ENCODE measurements around the gene SORCS1. TPM values are rescaled to one million over a fixed set of nuclear protein-coding genes. Genes with fewer than 3 reads are reported as not detected.

The SORCS1 gene
- total RNA-seq, 1 experiment from 2014 or later: not detected

DNA sequence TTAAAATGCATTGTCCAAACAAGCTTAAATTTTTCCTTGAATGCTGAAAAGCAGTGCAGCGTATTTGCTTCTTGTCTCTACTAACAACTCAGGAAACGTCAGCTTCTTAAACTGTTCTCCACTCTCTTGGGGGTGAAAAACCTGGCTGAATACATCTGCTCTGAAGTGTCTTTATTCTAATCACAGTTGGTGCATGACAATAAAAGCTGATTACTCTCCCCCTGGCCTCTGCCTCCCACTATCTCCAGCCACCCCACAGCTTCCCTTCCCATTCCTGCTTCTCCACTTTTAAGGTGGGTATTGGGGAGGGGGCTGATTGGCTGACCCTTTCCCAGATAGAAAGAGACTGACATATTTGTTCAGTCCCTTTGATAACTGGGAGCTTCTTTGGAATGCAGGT lies 456.0 kb downstream of the SORCS1 start:
- no peak for ATAC-seq

DNA sequence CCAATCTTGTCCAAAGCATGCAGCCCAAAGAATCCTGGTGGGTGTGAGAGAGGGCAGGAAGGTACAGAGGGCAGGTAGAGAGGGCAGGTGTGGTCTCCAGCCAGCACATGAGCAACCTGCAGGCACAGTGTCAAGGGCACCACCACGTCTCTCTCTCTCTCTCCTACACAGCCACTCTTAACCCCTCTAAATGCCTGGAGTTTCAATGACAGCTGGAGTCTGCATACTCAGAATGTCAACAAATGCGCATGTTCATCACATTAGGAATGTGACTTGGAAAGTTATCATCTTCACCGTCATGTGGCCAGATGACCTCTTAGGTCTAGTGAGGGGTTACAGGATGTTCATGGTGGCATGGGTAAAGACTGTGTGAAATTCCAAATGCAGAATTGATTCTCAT lies 456.8 kb downstream of the SORCS1 start:
- ChIA-PET POLR2A (no interaction called here), CTCF (no interaction called here), RAD21 (ENCODE audit: low non-redundant PET in 1 of 2, low total read pairs in 2 of 2, uncharacterized antibody in 2 of 2, unreplicated experiment in 2 of 2) (no interaction called here)
- no peaks in the 10 kb centered on the region for H3K36me3 ChIP-seq (ENCODE audit: control insufficient read depth in 1 of 2, insufficient read depth in 2 of 2, low read length in 2 of 2)
- ATAC-seq: no peak
- no peak overlapping the region for H3K9ac ChIP-seq (ENCODE audit: low read length)
- H2AFZ ChIP-seq (ENCODE audit: low read depth, low read length, poor library complexity, severe bottlenecking): no peak overlapping the region
- no TSS peak for BruUV-seq (replicated peaks)
- H3K9me2 ChIP-seq (ENCODE audit: insufficient read depth): no peaks in the 10 kb centered on the region
- no peaks in the 10 kb centered on the region for H4K20me1 ChIP-seq (ENCODE audit: insufficient read depth)
- H3K4me2 ChIP-seq (ENCODE audit: low read length): no peak overlapping the region
- intact Hi-C loops (cut with micrococcal nuclease): no loop called here
- no peak overlapping the region for H3K27ac ChIP-seq (ENCODE audit: low read depth, low read length)
- no peaks in the 10 kb centered on the region for H3K4me1 ChIP-seq (ENCODE audit: control insufficient read depth in 1 of 2, insufficient read depth in 2 of 2, low read length in 2 of 2)
- no peaks in the 10 kb centered on the region for H3K27me3 ChIP-seq (ENCODE audit: insufficient read depth, low read length)
- H3K79me2 ChIP-seq (ENCODE audit: insufficient read depth, low read length): no peaks in the 10 kb centered on the region
- no peak for DNase-seq (ENCODE audit: low read depth, low spot score)
- H3K9me3 ChIP-seq (ENCODE audit: control insufficient read depth in 1 of 2, insufficient read depth in 1 of 2, low read depth in 1 of 2, low read length in 2 of 2): peaks cover 5 to 10% of the 10 kb centered on the region in 2 experiments; a peak in 2 of 4 replicates
- H3K4me3 ChIP-seq (replicated peaks in 1 of 2; ENCODE audit: low read depth in 1 of 2, low read length in 2 of 2): no peak overlapping the region
- TF ChIP-seq SIN3A (IDR thresholded peaks at IDR 0.05; ENCODE audit: low read depth) (no peak), ZNF274 (IDR thresholded peaks at IDR 0.05; ENCODE audit: low read depth, low read length) (no peak), TCF7L2 (IDR thresholded peaks at IDR 0.05; ENCODE audit: borderline replicate concordance, extremely low read depth, insufficient read depth, insufficient read length) (no peak), JUND (IDR thresholded peaks at IDR 0.05) (no peak), EZH2 (IDR thresholded peaks at IDR 0.05) (no peak), YY1 (IDR thresholded peaks at IDR 0.05; ENCODE audit: extremely low read depth, insufficient replicate concordance, low read depth, low read length) (no peak), ZFX (IDR thresholded peaks at IDR 0.05) (no peak), FOSL1 (IDR thresholded peaks at IDR 0.05; ENCODE audit: low read depth) (no peak), EGR1 (IDR thresholded peaks at IDR 0.05; ENCODE audit: low read depth) (no peak), ELF1 (IDR thresholded peaks at IDR 0.05; ENCODE audit: borderline replicate concordance, low read depth) (no peak), SP1 (IDR thresholded peaks at IDR 0.05; ENCODE audit: low read depth) (no peak), RAD21 (IDR thresholded peaks at IDR 0.05; ENCODE audit: low read depth) (no peak), EZH2phosphoT487 (IDR thresholded peaks at IDR 0.05; ENCODE audit: borderline replicate concordance) (no peak)
- TF ChIP-seq, protein P1, sequence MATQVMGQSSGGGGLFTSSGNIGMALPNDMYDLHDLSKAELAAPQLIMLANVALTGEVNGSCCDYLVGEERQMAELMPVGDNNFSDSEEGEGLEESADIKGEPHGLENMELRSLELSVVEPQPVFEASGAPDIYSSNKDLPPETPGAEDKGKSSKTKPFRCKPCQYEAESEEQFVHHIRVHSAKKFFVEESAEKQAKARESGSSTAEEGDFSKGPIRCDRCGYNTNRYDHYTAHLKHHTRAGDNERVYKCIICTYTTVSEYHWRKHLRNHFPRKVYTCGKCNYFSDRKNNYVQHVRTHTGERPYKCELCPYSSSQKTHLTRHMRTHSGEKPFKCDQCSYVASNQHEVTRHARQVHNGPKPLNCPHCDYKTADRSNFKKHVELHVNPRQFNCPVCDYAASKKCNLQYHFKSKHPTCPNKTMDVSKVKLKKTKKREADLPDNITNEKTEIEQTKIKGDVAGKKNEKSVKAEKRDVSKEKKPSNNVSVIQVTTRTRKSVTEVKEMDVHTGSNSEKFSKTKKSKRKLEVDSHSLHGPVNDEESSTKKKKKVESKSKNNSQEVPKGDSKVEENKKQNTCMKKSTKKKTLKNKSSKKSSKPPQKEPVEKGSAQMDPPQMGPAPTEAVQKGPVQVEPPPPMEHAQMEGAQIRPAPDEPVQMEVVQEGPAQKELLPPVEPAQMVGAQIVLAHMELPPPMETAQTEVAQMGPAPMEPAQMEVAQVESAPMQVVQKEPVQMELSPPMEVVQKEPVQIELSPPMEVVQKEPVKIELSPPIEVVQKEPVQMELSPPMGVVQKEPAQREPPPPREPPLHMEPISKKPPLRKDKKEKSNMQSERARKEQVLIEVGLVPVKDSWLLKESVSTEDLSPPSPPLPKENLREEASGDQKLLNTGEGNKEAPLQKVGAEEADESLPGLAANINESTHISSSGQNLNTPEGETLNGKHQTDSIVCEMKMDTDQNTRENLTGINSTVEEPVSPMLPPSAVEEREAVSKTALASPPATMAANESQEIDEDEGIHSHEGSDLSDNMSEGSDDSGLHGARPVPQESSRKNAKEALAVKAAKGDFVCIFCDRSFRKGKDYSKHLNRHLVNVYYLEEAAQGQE (IDR thresholded peaks at IDR 0.05; ENCODE audit: low read depth): no peak
- TF ChIP-seq, protein P2, sequence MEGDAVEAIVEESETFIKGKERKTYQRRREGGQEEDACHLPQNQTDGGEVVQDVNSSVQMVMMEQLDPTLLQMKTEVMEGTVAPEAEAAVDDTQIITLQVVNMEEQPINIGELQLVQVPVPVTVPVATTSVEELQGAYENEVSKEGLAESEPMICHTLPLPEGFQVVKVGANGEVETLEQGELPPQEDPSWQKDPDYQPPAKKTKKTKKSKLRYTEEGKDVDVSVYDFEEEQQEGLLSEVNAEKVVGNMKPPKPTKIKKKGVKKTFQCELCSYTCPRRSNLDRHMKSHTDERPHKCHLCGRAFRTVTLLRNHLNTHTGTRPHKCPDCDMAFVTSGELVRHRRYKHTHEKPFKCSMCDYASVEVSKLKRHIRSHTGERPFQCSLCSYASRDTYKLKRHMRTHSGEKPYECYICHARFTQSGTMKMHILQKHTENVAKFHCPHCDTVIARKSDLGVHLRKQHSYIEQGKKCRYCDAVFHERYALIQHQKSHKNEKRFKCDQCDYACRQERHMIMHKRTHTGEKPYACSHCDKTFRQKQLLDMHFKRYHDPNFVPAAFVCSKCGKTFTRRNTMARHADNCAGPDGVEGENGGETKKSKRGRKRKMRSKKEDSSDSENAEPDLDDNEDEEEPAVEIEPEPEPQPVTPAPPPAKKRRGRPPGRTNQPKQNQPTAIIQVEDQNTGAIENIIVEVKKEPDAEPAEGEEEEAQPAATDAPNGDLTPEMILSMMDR (IDR thresholded peaks at IDR 0.05 in 2 of 3, conservative IDR thresholded peaks at IDR 0.05 in 1 of 3; ENCODE audit: borderline replicate concordance in 1 of 3, insufficient read depth in 1 of 3, low read depth in 2 of 3, low read length in 2 of 3): no peak

More for the DNA sequence above, 456.0 kb downstream of the SORCS1 start:
- Histone ChIP-seq H3K9me2 (ENCODE audit: insufficient read depth) (no peaks in the 10 kb centered on the region), H2AFZ (ENCODE audit: low read depth, low read length, poor library complexity, severe bottlenecking) (no peak overlapping the region), H3K4me3 (replicated peaks in 1 of 2; ENCODE audit: low read depth in 1 of 2, low read length in 2 of 2) (no peak overlapping the region), H3K27me3 (ENCODE audit: insufficient read depth, low read length) (no peaks in the 10 kb centered on the region), H4K20me1 (ENCODE audit: insufficient read depth) (no peaks in the 10 kb centered on the region), H3K4me2 (ENCODE audit: low read length) (no peak overlapping the region), H3K9ac (ENCODE audit: low read length) (no peak overlapping the region), H3K4me1 (ENCODE audit: control insufficient read depth in 1 of 2, insufficient read depth in 2 of 2, low read length in 2 of 2) (no peaks in the 10 kb centered on the region), H3K9me3 (ENCODE audit: control insufficient read depth in 1 of 2, insufficient read depth in 1 of 2, low read depth in 1 of 2, low read length in 2 of 2) (peaks cover 5 to 8% of the 10 kb centered on the region in 2 experiments; a peak in 2 of 4 replicates), H3K79me2 (ENCODE audit: insufficient read depth, low read length) (no peaks in the 10 kb centered on the region), H3K27ac (ENCODE audit: low read depth, low read length) (no peak overlapping the region), H3K36me3 (ENCODE audit: control insufficient read depth in 1 of 2, insufficient read depth in 2 of 2, low read length in 2 of 2) (no peaks in the 10 kb centered on the region)
- CTCF ChIA-PET: no interaction called here
- DNase-seq (ENCODE audit: low read depth, low spot score): no peak
- intact Hi-C loops (cut with micrococcal nuclease): no loop called here
- TF ChIP-seq SRF (IDR thresholded peaks at IDR 0.05; ENCODE audit: low read depth) (no peak), CBX3 (IDR thresholded peaks at IDR 0.05; ENCODE audit: low read depth) (no peak), ZFX (IDR thresholded peaks at IDR 0.05) (no peak), ZNF274 (IDR thresholded peaks at IDR 0.05; ENCODE audit: low read depth, low read length) (no peak)
- TF ChIP-seq, protein P3, sequence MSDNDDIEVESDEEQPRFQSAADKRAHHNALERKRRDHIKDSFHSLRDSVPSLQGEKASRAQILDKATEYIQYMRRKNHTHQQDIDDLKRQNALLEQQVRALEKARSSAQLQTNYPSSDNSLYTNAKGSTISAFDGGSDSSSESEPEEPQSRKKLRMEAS (IDR thresholded peaks at IDR 0.05): no peak
- BruUV-seq (replicated peaks): no TSS peak
- RAD21 ChIA-PET (ENCODE audit: low non-redundant PET in 1 of 2, low total read pairs in 2 of 2, uncharacterized antibody in 2 of 2, unreplicated experiment in 2 of 2): no interaction called here
- POLR2A ChIA-PET: no interaction called here

Data from HCT116 (cell line).